Ammon's horn (tissue), 1 donor: ENCODE results near the gene CAPZB.
A peak's percentile ranks its signal among the peaks of the same experiment; 100 is the strongest.

Experiments used
- DNase-seq: peaks from one replicate; pipeline ENCODE4 v3.0.0-alpha.2; 2016; ENCODE audit warnings: low spot score

CAPZB gene

DNA sequence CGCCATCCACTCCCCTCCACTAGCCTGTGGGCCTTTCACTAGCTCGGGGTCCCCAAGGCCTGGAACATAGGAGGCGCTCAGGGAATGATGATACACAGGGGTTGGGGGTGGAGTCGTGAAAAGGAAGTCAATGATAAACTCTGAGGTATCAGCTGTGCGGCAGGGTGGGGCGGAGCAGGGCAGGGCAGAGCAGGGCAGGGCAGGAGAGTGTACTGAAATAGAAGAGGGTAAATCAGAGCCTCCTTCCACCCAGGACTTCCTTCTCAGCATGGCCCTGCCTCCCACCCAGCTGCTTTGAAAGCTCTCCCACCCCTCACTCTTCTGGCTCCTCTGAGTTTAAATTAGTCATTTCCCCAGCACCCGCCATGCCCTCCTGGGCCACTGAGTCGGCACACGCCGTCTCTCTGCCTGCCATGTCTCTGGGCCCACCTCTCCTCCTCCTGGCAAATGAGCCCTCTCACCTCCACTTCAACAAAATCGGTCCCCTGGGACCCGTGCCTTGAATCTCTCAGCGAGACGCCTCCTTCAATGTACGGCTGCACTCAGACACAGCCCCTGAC lies 16.9 kb downstream of the CAPZB start:
- no peak for DNase-seq

DNA sequence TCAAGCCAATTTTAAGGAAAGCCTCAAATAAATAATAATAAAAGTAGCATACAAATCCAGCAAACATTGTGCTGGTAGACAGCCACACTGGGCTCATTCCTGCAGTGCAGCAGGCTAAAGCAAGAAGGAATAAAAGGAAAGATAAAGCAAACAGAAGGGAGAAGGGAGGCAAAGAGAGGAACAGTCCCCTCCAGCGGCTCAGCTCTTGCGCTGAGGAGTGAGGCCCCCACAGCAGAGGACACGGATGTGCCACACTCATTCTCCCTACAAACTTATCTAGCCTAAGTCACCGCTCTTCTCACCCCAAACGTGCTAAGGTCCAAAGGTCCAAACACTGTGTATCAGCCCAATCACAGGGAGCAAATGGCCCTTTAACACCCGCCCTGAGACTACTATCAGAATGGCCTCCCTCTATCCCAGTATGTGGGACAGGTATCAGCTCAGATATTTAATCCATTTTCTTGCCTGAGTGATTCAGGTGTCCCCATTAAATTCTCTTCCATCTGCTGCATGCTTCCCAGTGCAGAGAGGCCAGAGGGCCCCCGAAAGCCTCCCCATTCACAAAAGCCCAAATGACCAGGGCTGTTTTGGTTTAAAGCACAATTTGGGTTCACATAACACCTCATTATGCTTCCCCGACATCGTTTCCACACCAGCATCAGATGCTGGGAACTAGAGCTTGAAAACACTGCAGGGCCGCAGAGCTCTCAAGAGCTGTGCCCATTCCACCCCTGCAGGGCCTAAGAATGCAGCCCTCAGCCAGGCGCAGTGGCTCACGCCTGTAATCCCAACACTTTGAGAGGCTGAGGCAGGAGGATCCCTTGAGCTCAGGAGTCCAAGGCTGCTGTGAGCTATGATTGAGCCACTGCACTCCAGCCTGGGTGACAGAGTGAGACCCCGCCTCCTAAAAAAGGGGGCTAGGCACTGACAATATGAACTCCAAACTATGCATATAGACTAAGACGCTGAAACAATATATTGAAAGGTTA lies 17.8 kb downstream of the CAPZB start:
- DNase-seq, result no peak

DNA sequence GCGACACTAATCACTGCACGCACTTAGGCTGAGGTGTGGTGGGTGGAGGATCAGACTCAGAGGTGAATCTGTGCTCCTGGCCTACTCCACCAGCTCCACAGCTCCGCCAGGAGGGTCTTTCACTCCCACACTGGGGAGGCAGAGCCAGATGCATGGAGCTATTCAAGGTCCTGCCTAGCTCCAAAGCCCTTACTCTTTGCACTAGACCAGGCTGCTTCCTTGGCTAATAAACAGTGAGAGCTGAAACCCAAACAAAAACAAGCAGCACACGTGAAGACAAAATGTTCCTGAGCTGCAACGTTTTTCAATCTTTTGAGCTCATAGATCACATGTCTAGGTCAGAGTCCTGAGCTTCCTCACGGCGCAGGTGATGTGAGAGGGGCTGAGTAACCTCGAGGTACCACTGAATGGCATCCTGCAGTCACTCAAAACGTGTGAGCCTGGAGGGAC lies 19.2 kb downstream of the CAPZB start:
- no peak for DNase-seq

DNA sequence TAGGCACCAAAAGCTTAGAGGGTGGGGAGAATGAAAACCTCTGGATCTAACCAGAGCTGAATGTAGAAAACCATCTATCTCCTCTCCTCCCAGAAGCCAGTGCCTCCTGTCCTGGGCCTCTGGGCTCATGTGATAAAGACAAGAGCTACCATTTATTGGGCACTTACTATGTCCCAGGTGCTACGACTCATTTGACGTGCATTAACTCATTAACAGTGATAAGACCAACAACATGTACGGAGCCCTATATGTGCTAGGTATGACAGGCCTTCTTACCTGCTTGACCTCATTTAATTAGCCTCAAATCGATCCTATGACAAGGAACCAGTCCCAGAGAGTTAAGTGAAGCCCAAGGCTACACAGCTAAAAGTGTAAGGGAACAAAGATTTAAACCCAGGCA lies 19.7 kb downstream of the CAPZB start:
- DNase-seq, result no peak

DNA sequence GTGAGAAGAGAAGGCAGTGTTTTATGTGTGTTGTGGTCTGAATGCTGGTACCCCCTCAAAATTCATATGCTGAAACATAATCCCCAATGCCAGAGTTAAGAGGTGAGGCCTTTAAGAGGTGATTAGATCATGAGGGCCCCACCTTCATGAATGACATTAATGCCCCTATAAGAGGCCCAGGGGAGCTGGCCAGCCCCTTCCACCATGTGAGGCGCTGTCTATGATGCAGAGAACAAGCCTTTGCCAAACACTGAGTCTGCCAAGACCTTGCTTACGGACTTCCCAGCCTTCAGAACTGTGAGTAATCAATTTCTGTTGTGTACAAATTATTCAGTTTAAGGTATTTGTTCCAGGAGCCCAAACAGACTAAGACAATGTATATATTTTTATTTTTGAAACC lies 20.2 kb downstream of the CAPZB start:
- no peak for DNase-seq

DNA sequence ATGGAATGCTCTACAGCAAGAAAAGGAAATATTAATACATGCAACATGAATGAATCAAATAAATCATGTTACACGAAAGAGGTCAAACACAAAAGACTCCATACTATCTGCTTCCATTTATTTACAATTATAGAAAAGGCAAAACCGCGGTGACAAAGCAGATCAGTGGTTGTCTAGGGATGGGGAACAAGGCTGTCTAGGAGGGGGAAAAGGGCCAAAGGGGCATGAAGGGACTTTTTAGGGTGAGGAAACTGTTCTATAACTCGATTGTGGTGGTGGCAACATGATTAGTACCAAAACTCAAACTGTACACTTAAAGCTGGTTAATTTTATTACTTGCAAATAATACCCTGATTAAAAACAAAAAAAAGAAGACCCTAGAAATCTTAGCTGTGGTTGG lies 20.6 kb downstream of the CAPZB start:
- no peak for DNase-seq

DNA sequence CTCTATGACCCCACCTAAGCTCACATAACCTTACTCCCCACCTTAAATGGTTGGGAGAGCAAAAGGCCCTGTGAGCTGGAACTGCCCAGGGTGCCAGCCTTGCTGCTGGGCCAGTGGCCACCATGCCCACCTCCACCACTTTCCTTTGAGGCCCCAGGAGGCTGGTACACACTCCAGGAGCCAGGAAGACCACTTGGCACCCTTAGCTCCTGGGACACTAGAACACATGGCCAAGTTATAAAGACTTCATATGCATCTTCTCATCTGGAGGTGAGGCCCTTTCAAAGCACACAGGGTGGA lies 21.9 kb downstream of the CAPZB start:
- no peak for DNase-seq

DNA sequence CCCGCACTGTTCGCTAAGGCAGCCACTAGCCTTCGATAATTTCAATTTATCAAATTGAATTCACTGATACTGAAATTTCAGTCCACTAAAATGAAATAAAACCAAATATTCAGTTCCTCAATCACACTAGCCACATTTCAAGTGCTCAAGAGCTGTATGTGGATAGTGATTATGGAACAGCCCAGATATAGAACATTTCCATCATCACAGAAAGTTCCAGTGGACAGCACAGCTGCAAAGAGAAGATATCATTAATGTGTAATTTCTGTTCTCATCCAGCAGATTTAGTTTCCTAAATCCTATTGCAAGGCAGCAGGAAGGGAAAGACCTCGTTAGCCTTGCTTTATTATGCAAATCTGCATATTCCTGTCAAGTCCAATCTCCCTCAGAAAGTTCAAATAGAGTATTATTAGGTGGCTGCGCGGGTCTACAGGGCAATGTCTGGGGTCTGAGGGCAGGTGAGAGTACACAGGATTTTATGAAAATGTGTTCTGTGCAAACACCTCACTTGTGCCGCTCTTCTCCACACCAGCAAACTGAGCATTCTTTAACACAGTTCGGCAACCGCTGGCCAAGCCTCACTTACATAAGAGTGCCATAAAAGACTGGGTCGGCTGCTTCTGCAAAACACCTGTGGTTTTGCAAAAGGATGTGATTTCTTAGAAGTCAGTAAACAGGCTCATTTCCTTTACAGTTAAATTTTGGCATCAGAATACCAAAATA lies 22.4 kb downstream of the CAPZB start:
- no peak for DNase-seq

DNA sequence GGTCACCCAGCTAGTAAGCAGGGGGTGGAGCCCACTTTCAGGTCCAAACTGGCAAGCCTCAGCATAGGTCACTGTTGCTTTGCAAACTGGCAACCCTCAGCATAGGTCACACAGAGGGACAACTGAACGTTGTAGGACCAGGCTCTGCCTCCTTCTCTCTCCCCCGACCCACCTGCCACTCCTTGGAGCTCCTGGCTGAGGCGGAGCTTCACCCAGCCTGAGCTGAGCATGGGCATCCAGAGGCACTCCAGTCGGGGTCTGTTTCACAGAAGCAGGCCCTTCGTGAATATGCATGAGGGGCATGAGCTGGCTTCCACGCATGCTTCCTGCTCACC lies 24.2 kb downstream of the CAPZB start:
- no peak for DNase-seq

DNA sequence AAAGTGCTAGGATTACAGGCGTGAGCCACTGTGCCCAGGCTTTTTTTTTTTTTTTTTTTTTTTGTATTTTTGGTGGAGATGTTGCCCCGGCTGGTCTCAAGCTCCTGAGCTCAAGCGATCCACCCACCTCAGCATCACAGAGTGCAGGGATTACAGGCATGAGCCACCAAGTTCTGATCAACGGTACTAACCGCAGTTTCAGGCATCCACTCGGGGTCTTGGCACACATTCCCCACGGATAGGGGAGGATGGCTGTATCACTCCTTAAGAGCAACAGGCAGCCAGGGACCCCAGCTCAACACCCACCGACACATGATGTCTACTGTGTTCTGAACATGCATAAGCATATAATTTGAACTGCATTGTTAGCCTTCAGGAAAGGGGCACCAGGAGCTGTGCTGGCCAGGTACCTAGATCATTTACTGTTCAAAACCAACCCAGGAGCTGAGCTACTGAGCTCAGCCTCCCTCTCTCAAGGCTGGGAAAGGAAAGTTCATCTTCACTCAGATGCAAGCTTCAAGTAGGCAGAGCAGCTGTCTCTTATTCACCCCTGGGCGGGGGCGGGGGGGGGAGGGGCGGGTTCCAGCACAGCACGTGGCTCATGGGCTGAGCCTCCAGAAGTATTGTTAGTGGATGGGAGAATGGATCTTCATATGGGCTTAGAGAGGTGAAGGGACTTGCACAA lies 24.7 kb downstream of the CAPZB start:
- no peak for DNase-seq

DNA sequence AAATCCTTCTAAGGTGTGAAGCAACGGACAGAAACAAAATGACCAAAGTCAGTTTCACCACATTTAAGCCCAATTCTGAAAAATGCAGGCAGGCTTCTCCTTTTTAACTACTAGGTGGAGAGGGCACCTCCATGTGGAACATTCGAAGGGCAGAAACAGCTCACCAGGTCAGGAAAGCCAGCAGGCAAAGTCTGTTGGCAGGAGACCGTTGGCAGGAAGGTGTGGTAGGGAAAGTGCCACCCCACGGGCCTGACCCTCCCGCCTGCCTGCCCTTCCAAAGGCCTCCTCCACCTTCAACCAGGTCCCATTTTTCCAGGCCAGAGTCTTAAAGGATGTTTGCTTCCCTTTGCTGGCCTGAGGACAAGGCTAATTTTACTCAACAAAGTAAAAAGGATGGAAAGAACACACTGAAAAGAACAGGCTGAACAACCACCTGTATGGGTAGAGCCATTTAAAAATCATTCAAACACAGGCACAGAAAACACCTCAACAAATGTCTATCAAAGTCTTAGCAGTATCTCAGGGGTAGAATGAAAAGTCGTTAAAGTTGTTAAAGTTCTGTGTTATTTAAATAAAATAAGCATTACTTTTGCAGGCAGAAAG lies 26.4 kb downstream of the CAPZB start:
- no peak for DNase-seq

DNA sequence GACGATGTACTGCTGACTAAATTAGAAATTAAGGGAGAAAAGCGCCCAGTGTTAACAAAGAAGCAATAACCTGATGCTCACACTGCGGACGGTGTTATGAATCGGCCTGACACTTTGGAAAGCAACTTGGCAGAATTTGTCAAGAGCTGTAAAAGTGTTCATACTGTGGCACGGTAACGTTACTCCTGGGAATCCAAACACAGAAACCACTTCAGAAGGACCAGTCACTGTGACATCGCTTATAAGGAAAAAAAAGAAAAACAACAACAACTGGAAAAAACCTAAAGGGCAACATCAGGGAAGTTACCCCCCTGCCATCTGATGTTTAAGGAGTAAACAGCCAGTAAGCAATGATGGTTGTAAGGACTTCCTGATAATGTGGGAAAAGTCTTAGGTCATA lies 27.7 kb downstream of the CAPZB start:
- no peak for DNase-seq

DNA sequence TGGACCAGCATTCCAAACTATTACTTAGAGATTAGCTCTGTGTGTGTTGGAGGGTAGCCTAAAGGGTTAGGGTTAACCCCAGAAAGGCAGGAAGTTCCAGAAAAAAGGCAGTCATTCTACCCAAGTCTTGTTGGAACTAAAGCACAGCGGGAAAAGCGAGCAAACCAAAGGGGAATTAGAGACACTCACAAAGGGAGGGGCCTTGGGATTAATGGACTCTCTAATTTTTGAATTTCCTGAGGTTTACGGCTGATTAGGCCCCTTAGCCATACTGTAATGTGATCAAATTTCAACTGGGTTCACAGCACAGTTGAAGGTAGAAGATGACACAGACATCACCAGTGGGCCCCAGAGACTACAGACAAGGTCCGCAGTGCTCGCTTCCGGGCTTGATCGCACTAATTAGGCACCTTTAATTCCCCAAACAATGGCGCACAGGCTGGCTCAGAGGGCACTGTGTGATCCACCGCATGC lies 28.3 kb downstream of the CAPZB start:
- DNase-seq, result no peak

DNA sequence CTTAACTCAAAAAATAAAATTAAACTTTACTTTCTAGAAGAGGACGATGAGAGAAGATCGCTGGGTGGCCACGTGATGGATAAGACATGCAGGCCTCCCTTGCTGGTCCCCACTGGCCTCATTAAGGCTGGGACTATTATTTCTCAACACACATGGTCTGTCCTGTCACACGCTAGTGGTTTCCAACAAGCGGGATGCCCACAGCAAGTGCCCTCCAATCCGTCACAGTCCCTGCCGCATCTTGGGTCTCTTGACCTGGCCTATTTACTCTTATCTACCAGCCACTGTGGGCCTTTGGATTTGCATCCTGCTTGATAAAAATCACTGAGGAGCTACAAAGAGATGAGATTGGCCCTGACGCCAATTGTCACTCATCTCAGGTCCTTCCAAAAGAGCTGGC lies 30.0 kb downstream of the CAPZB start:
- no peak for DNase-seq

DNA sequence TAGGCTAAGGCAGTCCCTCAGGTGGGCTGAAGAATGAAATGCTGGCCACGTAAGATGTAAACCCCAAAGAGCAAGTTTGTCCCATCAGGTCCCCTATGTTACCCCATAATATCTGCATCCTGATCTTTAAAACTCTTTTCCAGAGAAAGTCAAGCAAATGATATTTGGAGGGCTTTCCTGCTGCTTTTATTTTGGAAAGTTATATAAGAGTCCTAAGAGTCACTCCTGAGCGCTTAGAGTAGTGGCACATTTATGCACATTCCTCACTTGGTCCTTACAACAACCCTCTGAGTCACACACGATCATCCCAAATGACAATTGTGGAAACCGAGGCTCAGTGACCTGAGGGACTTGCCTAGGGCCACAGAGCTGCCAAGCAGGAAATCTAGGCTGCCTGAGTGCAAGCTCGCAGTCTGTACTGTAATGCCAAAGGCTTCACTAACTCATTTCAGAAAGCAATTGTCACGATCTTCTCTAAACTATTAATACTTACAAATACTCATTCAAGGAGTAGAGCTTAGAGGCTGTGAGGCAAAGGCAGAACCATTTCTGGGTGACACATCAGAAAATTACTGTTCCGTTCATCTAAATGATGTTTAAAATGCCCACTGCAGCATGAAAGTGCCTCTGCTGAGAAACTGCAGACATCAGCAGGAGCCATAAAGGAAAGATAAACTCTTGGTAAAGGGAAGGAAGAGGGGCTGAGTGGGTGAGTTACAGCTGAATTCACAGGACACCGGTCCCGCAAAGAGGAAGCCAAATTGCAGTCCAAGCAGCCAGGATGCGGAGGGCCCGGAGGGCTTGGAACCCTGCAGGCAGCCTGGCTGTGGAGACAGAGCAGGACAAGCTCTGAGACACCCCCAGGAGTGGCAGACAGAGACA lies 30.8 kb downstream of the CAPZB start:
- peak; percentile 74 for DNase-seq

DNA sequence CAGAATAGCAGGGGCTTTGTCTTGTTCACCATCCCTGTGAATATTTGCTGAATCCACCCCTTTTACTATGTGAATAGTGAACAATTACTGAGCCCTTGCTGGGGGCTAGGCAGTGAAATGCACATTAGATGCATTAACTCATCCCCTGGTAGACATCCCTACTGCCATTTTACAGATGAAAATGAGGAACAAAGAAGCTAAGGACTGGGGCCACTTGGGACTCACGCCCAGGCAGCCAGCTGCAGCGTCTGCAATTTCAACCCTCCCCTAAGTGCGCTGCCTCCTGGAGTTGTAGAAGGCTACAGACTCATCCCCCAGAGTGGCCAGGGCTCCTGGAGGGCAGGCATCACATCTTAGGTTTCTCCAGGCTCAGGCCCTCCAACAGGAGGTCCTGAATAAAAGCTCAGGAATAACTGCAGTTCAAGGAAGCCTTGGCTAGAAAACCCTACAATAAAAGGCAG lies 31.6 kb downstream of the CAPZB start:
- DNase-seq, result peak; percentile 74

DNA sequence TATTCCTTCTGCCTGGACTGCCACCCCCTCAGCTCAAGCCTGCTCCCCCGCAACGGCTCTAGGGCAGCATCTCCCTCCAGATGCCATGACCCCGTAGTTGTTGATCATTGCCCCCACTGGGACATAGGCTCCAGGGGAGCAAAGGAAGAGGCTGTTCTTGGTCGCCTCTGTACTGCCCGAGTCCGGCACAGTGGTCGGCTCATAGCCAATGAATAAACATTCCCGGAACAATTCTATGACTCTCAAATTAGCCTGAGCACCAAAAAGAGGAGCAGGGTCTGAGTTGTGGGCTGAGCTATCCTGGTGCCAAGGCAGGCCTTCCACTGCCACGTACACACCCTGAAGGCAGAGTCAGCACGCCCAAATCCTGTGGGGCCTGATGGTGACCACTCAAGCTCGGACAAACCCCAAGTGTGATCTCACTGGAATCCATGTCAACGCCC lies 33.1 kb downstream of the CAPZB start:
- DNase-seq, result no peak

DNA sequence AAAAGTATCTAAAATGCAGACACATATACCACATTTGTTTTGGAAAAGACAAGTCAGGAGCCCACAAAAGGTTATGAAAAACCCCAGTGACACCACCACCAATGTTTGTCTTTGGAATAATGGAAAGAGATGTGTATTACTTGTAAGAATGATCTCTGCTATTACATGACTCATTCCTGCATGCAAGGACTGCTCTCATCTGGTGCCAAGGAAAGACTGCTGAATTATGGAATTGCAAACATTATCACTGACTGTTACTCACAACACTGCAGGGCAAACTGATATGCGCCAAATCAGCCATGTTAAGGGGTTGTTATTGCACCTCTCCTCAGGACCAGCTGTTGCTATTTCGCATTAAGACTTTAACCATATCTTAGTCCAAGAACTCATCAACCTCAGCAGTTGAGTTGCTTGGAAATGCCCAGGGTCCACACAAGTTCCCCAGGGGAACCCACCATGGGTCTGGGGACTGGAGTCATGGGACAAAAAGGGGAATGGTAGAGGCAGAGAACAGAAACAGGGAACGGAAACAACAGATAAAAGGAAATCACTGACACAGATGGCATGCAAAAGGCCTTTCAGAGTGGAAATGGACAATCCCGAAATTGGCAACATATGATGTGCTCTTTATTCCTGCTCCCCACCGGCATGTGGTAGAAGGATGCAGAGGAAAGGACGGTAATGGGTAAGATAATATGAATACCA lies 34.4 kb downstream of the CAPZB start:
- DNase-seq, result peak; percentile 50

DNA sequence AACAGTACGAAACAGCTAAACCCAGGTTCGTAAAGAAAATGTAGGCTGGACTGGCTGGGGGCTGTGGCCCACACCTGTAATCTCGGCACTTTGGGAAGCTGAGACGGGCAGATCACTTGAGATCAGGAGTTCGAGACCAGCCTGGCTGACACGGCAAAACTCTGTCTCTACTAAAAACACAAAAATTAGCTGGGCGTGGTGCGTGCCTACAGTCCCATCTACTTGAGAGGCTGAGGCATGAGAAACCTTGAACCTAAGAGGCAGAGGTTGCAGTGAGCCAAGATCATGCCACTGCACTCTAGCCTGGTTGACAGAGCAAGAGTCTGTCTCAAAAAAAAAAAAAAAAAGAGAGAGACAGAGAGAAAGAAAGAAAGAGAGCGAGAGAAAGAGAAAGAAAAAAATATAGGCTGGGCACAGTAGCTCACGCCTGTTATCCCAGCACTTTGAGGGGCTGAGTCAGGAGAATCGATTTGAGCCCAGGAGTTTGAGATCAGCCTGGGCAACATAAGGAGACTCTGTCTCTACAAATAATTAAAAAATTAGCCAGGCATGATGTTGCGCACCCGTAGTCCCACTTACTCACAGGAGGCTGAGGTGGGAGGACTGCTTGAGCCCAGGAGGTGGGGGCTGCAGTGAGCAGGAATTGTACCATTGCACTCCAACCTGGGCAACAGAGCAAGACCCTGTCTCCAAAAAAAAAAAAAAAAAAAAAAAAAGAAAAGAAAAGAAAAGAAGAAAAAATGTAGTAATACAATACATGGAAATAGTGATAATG lies 35.7 kb downstream of the CAPZB start:
- no peak for DNase-seq
